ENCODE data around the gene UMAD1. TPM values are rescaled to one million over a fixed set of nuclear protein-coding genes. Genes with fewer than 3 reads are reported as not detected.

Gene UMAD1
- polyA plus RNA-seq, 3 donors = 6.2 to 22.7 (median 18.6) TPM

DNA sequence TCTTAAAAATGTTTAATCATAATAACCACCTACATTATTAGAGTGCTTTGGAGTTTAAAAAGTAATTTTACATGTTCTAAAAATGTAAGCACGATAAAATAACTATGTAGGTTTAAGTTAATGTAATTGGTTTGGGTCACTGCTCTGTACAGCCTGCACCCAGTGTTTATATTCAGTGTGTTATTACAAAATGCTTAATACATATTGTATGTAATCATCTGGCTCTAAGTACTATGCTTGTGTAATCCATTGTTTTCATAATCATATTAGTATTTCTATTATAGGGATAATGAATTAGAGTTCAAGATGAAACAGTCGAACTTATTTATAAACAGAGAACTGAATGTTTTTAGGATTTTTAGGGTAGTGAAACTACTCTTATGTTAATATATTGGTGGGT is 64.8 kb downstream of the UMAD1 start:
- DNase-seq = no peak
- H3K4me3 Mint-ChIP-seq = no peak overlapping the region
- Histone ChIP-seq H3K27me3 (ENCODE audit: control insufficient read depth in 2 of 2, insufficient read depth in 2 of 2, low read length in 2 of 2) (no peaks in the 10 kb centered on the region), H4K20me1 (ENCODE audit: insufficient read depth, low read length) (no peaks in the 10 kb centered on the region), H3K9ac (ENCODE audit: insufficient read depth, low read length, poor library complexity, severe bottlenecking) (no peak overlapping the region), H3K4me2 (replicated peaks; ENCODE audit: extremely low read depth, low read length, poor library complexity, severe bottlenecking) (no peak overlapping the region), H3K4me1 (ENCODE audit: control insufficient read depth in 1 of 2, insufficient read depth in 2 of 2, low read length in 2 of 2) (no peaks in the 10 kb centered on the region), H2AFZ (ENCODE audit: insufficient read depth, low read depth, low read length, poor library complexity, severe bottlenecking) (no peak overlapping the region), H3K9me3 (replicated peaks in 1 of 2; ENCODE audit: control insufficient read depth in 1 of 2, insufficient read depth in 1 of 2, low read length in 2 of 2) (no peaks in the 10 kb centered on the region), H3K27ac (ENCODE audit: low read depth in 1 of 2, low read length in 2 of 2) (no peak overlapping the region), H3K79me2 (ENCODE audit: insufficient read depth, low read length) (no peaks in the 10 kb centered on the region), H3K4me3 (replicated peaks in 1 of 3; ENCODE audit: low read depth in 2 of 3, low read length in 3 of 3) (no peak overlapping the region), H3K36me3 (replicated peaks in 1 of 2; ENCODE audit: control insufficient read depth in 1 of 2, insufficient read depth in 2 of 2, low read length in 2 of 2) (no peaks in the 10 kb centered on the region)
- peaks cover 0 to 1% (median 0%) of the 10 kb centered on the region in 7 donors for H3K9me3 Mint-ChIP-seq
- H3K27ac Mint-ChIP-seq = no peak overlapping the region
- peaks cover 0 to 4% of the 10 kb centered on the region in 2 donors for H3K36me3 Mint-ChIP-seq
- peaks cover 4% of the 10 kb centered on the region for H3K4me1 Mint-ChIP-seq
- peaks cover 0 to 2% (median 0%) of the 10 kb centered on the region in 3 donors for H3K27me3 Mint-ChIP-seq (ENCODE audit: low read depth in 3 of 3)
- no CpG with 5 or more reads among the region's 2 CpGs for WGBS (ENCODE audit: insufficient coverage)
- intact Hi-C loops (cut with micrococcal nuclease) = no loop called here
- TF ChIP-seq, protein P1, sequence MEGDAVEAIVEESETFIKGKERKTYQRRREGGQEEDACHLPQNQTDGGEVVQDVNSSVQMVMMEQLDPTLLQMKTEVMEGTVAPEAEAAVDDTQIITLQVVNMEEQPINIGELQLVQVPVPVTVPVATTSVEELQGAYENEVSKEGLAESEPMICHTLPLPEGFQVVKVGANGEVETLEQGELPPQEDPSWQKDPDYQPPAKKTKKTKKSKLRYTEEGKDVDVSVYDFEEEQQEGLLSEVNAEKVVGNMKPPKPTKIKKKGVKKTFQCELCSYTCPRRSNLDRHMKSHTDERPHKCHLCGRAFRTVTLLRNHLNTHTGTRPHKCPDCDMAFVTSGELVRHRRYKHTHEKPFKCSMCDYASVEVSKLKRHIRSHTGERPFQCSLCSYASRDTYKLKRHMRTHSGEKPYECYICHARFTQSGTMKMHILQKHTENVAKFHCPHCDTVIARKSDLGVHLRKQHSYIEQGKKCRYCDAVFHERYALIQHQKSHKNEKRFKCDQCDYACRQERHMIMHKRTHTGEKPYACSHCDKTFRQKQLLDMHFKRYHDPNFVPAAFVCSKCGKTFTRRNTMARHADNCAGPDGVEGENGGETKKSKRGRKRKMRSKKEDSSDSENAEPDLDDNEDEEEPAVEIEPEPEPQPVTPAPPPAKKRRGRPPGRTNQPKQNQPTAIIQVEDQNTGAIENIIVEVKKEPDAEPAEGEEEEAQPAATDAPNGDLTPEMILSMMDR (IDR thresholded peaks at IDR 0.05) = no peak

DNA sequence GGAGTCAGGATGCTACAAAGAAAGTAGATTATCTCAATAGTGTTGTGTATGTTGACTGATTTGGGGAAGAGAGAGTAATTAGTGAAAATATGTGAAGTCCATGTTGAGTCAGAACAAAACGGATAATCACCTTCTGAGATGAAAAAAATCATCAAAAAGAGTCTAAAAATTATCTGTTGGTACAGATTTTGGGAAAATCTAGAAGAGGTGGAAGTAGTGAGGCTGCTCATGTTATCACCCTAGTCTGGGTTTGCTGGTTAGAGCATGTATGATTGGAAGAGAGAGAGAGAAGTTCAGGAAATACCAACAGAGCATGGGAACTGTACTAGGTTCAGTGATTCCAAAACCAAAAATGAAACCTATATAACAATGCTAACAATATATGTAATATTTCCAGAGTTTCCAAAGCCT is 65.6 kb downstream of the UMAD1 start:
- H3K27ac Mint-ChIP-seq = peak overlapping the region in 1 of 7 donors; percentile 45
- Histone ChIP-seq H4K20me1 (ENCODE audit: insufficient read depth, low read length) (no peaks in the 10 kb centered on the region), H2AFZ (ENCODE audit: insufficient read depth, low read depth, low read length, poor library complexity, severe bottlenecking) (no peak overlapping the region), H3K9me3 (replicated peaks in 1 of 2; ENCODE audit: control insufficient read depth in 1 of 2, insufficient read depth in 1 of 2, low read length in 2 of 2) (no peaks in the 10 kb centered on the region), H3K9ac (ENCODE audit: insufficient read depth, low read length, poor library complexity, severe bottlenecking) (no peak overlapping the region), H3K36me3 (replicated peaks in 1 of 2; ENCODE audit: control insufficient read depth in 1 of 2, insufficient read depth in 2 of 2, low read length in 2 of 2) (no peaks in the 10 kb centered on the region), H3K27me3 (ENCODE audit: control insufficient read depth in 2 of 2, insufficient read depth in 2 of 2, low read length in 2 of 2) (no peaks in the 10 kb centered on the region), H3K4me2 (replicated peaks; ENCODE audit: extremely low read depth, low read length, poor library complexity, severe bottlenecking) (no peak overlapping the region), H3K4me3 (replicated peaks in 1 of 3; ENCODE audit: low read depth in 2 of 3, low read length in 3 of 3) (no peak overlapping the region), H3K4me1 (ENCODE audit: control insufficient read depth in 1 of 2, insufficient read depth in 2 of 2, low read length in 2 of 2) (no peaks in the 10 kb centered on the region), H3K79me2 (ENCODE audit: insufficient read depth, low read length) (no peaks in the 10 kb centered on the region), H3K27ac (ENCODE audit: low read depth in 1 of 2, low read length in 2 of 2) (no peak overlapping the region)
- intact Hi-C loops (cut with micrococcal nuclease) = no loop called here
- WGBS (ENCODE audit: insufficient coverage) = 83% methylated on average over 1 of the region's 1 CpG
- no peak for DNase-seq
- peaks cover 0 to 2% (median 0%) of the 10 kb centered on the region in 3 donors for H3K27me3 Mint-ChIP-seq (ENCODE audit: low read depth in 3 of 3)
- H3K4me3 Mint-ChIP-seq = no peak overlapping the region
- TF ChIP-seq, protein P1 (IDR thresholded peaks at IDR 0.05) = no peak
- H3K36me3 Mint-ChIP-seq = peaks cover 0 to 4% of the 10 kb centered on the region in 2 donors
- peaks cover 4% of the 10 kb centered on the region for H3K4me1 Mint-ChIP-seq
- peaks cover 0 to 1% (median 0%) of the 10 kb centered on the region in 7 donors for H3K9me3 Mint-ChIP-seq

All from CD14-positive monocyte (primary cell).